H1 (cell line): Measurements from ENCODE around the gene TSPAN33. TPM values are rescaled to one million over a fixed set of nuclear protein-coding genes. Genes with fewer than 3 reads are reported as not detected.
A peak's percentile ranks its signal among the peaks of the same experiment; 100 is the strongest.

ENCODE experiments used
- CTCF ChIA-PET: fragments of 300-600 bp; sonication (Branson Sonifier 250); formaldehyde crosslinking; loops from one replicate; lab custom pipeline; 2021; ENCODE audit not compliant: partially characterized antibody; lab: Charles Lee
- POLR2A ChIA-PET: fragments of 300-600 bp; sonication (Branson Sonifier 250); formaldehyde crosslinking; loops from one replicate; lab custom pipeline; 2021; ENCODE audit warnings: inconsistent platforms; ENCODE audit not compliant: partially characterized antibody; lab: Charles Lee
- DNase-seq, 2 experiments: peaks; one replicate each; pipeline versions ENCODE4 v3.0.0 to v3.0.0-alpha.2; 2010 to 2022; ENCODE audit warnings: low spot score in 2 of 2, low read depth in 1 of 2, mixed read lengths in 1 of 2
- FAIRE-seq: peaks from 2 replicates; lab custom pipeline; 2011; peaks lifted over from hg19 to GRCh38; lab: Jason Lieb, UNC
- H2AFZ ChIP-seq: 2 replicates; pipeline ENCODE4 v1.8.1; 2012; ENCODE audit warnings: low read length, inconsistent platforms
- H2AK5ac ChIP-seq: 2 replicates; pipeline ENCODE4 v1.6.1; 2013; ENCODE audit warnings: low read depth, low read length
- H2BK120ac ChIP-seq: replicated peaks from 2 replicates; pipeline ENCODE3; 2013; ENCODE audit warnings: low read depth, low read length, inconsistent platforms
- H2BK12ac ChIP-seq: 2 replicates; pipeline ENCODE4 v1.6.1; 2013; ENCODE audit warnings: low read depth, low read length
- H2BK15ac ChIP-seq: 2 replicates; pipeline ENCODE4 v1.6.1; 2013; ENCODE audit warnings: low read length
- H2BK20ac ChIP-seq: 2 replicates; pipeline ENCODE4 v1.6.1; 2013; ENCODE audit warnings: low read length
- H2BK5ac ChIP-seq: 2 replicates; pipeline ENCODE4 v1.6.1; 2013; ENCODE audit warnings: low read depth, low read length
- H3K14ac ChIP-seq: 2 replicates; pipeline ENCODE4 v1.6.1; 2013; ENCODE audit warnings: inconsistent platforms; ENCODE audit not compliant: insufficient read length
- H3K18ac ChIP-seq: 2 replicates; pipeline ENCODE4 v1.6.1; 2013; ENCODE audit warnings: low read length; ENCODE audit errors: extremely low read depth
- H3K23ac ChIP-seq: 2 replicates; pipeline ENCODE4 v1.6.1; 2013; ENCODE audit warnings: inconsistent platforms; ENCODE audit not compliant: insufficient read length
- H3K23me2 ChIP-seq: 2 replicates; pipeline ENCODE4 v1.6.1; 2013; ENCODE audit warnings: low read depth, low read length
- H3K27ac ChIP-seq: 2 replicates; pipeline ENCODE4 v1.6.1; 2011; ENCODE audit warnings: low read depth, low read length, inconsistent platforms
- H3K27me3 ChIP-seq, 4 experiments: replicated peaks in 1 of 4; 1 replicate in 1 of 4; 2 replicates in 3 of 4; pipeline versions ENCODE4 v1.6.1 to v1.8.1; 2011 to 2013; ENCODE audit warnings: low read length in 3 of 4, mild to moderate bottlenecking in 3 of 4, inconsistent platforms in 2 of 4, mixed read lengths in 2 of 4, moderate library complexity in 1 of 4; ENCODE audit not compliant: control insufficient read depth in 3 of 4, insufficient read depth in 3 of 4; ENCODE audit errors: extremely low read depth in 1 of 4
- H3K36me3 ChIP-seq, 4 experiments: 2 replicates each; pipeline versions ENCODE4 v1.6.1 to v1.8.1; 2011 to 2013; ENCODE audit warnings: mild to moderate bottlenecking in 4 of 4, low read length in 3 of 4, moderate library complexity in 2 of 4, control low read depth in 1 of 4, inconsistent platforms in 1 of 4; ENCODE audit not compliant: insufficient read depth in 4 of 4, control insufficient read depth in 2 of 4
- H3K4ac ChIP-seq: replicated peaks from 2 replicates; pipeline ENCODE3; 2013; ENCODE audit warnings: low read length, low read depth, mixed read lengths, inconsistent platforms; ENCODE audit not compliant: insufficient read length
- H3K4me1 ChIP-seq, 4 experiments: replicated peaks in 1 of 4; 1 replicate in 1 of 4; 2 replicates in 3 of 4; pipeline versions ENCODE4 v1.6.1 to v1.8.1; 2011 to 2013; ENCODE audit warnings: low read length in 3 of 4, inconsistent platforms in 2 of 4, mixed read lengths in 1 of 4; ENCODE audit not compliant: insufficient read depth in 4 of 4, control insufficient read depth in 3 of 4
- H3K4me2 ChIP-seq, 2 experiments: 2 replicates each; pipeline versions ENCODE4 v1.6.1 to v1.8.1; 2011 to 2013; ENCODE audit warnings: low read depth in 2 of 2, low read length in 2 of 2, control low read depth in 1 of 2, inconsistent platforms in 1 of 2, mild to moderate bottlenecking in 1 of 2; ENCODE audit not compliant: insufficient read depth in 1 of 2
- H3K4me3 ChIP-seq, 4 experiments: fragments of 200-600, 300-600 bp in 1 of 4; sonication (generic), shearing (Covaris generic), sonication (Bioruptor Twin) in 1 of 4; 2 replicates each; pipeline versions ENCODE4 v1.5.1 to v1.8.1; 2011 to 2016; ENCODE audit warnings: low read length in 4 of 4, low read depth in 3 of 4, control low read depth in 2 of 4, inconsistent platforms in 2 of 4, mild to moderate bottlenecking in 2 of 4, mixed read lengths in 1 of 4, moderate library complexity in 1 of 4; ENCODE audit not compliant: insufficient read depth in 2 of 4; ENCODE audit errors: extremely low read depth in 1 of 4
- H3K56ac ChIP-seq: replicated peaks from 2 replicates; pipeline ENCODE3; 2013; ENCODE audit warnings: low read depth, mild to moderate bottlenecking, mixed read lengths, low read length, inconsistent platforms; ENCODE audit not compliant: insufficient read length
- H3K79me1 ChIP-seq: 2 replicates; pipeline ENCODE4 v1.6.1; 2013; ENCODE audit warnings: low read depth, low read length, control low read depth
- H3K79me2 ChIP-seq, 2 experiments: 2 replicates each; pipeline versions ENCODE4 v1.6.1 to v1.8.1; 2012 to 2013; ENCODE audit warnings: low read length in 2 of 2, mild to moderate bottlenecking in 2 of 2, inconsistent platforms in 1 of 2; ENCODE audit not compliant: insufficient read depth in 2 of 2, control insufficient read depth in 1 of 2
- H3K9ac ChIP-seq, 4 experiments: replicated peaks in 1 of 4; 1 replicate in 1 of 4; 2 replicates in 3 of 4; pipeline versions ENCODE4 v1.6.1 to v1.8.1; 2011 to 2013; ENCODE audit warnings: low read depth in 3 of 4, low read length in 3 of 4, control low read depth in 2 of 4, mild to moderate bottlenecking in 2 of 4, moderate library complexity in 2 of 4, inconsistent platforms in 1 of 4; ENCODE audit errors: extremely low read depth in 1 of 4
- H3K9me3 ChIP-seq, 2 experiments: 2 replicates each; pipeline versions ENCODE4 v1.6.1 to v1.8.1; 2012 to 2013; ENCODE audit warnings: mild to moderate bottlenecking in 2 of 2, moderate library complexity in 2 of 2, control low read depth in 1 of 2, inconsistent platforms in 1 of 2, low read depth in 1 of 2, low read length in 1 of 2, mixed read lengths in 1 of 2; ENCODE audit not compliant: insufficient read depth in 2 of 2
- H4K20me1 ChIP-seq, 2 experiments: replicated peaks in 1 of 2; 2 replicates each; pipeline versions ENCODE3 to v1.8.1; 2011 to 2013; ENCODE audit warnings: inconsistent platforms in 2 of 2, low read length in 2 of 2, mild to moderate bottlenecking in 1 of 2; ENCODE audit not compliant: insufficient read depth in 2 of 2, control insufficient read depth in 1 of 2
- H4K5ac ChIP-seq: 2 replicates; pipeline ENCODE4 v1.6.1; 2013; ENCODE audit warnings: low read length, low read depth, mixed read lengths, inconsistent platforms; ENCODE audit not compliant: insufficient read length
- H4K8ac ChIP-seq: 2 replicates; pipeline ENCODE4 v1.8.0; 2013; ENCODE audit warnings: mild to moderate bottlenecking, moderate library complexity, low read length, inconsistent platforms; ENCODE audit not compliant: insufficient read depth; ENCODE audit errors: extremely low read depth
- H4K91ac ChIP-seq: replicated peaks from 2 replicates; pipeline ENCODE3; 2013; ENCODE audit warnings: low read length, mixed read lengths, inconsistent platforms; ENCODE audit not compliant: insufficient read length
- PHF8 ChIP-seq: fragments of 200-600 bp; sonication (generic); conservative IDR thresholded peaks from 2 replicates; pipeline ENCODE4 v1.7.1; 2012; ENCODE audit warnings: low read depth, mild to moderate bottlenecking, inconsistent platforms, low read length, moderate library complexity
- SUZ12 ChIP-seq: fragments of 200-600 bp; sonication (generic); IDR thresholded peaks from 2 replicates; pipeline ENCODE4 v1.6.1; 2012; ENCODE audit warnings: mild to moderate bottlenecking, inconsistent platforms, low read length, moderate library complexity, mixed read lengths
- TAF1 ChIP-seq: IDR thresholded peaks from 2 replicates; pipeline ENCODE4 v1.6.1; 2011; ENCODE audit warnings: mild to moderate bottlenecking, low read depth, low read length
- WGBS, 2 experiments: shearing (Covaris generic) in 1 of 2; methylation state at CpG; one replicate each; pipeline versions ENCODE4 v1.1.6 to v1.1.7; 2013 to 2015; ENCODE audit warnings: low lambda C conversion rate in 2 of 2, mixed read lengths in 2 of 2, inconsistent platforms in 1 of 2, low coverage in 1 of 2, missing lambda C conversion rate in 1 of 2; ENCODE audit not compliant: insufficient replicate concordance in 2 of 2, insufficient coverage in 1 of 2, insufficient read length in 1 of 2; ENCODE audit errors: extremely low coverage in 1 of 2, missing lambda C conversion rate in 1 of 2; 5-methylcytosine and 5-hydroxymethylcytosine counted together
- polyA plus RNA-seq, 7 experiments: library from polyadenylated mRNA; depleted of rRNA in 3 of 7; stranded (reverse) in 5 of 7; unstranded in 2 of 7; fragments of >200 nt in 5 of 7; fragments of 200-250 nt in 2 of 7; gene quantifications; 1 replicate in 5 of 7; 2 replicates in 1 of 7; 4 replicates in 1 of 7; pipeline versions ENCODE4 v1.2.1 to v1.2.3, GENCODE V29; 2011 to 2013; ENCODE audit warnings: missing spikeins in 2 of 7, mixed read lengths in 2 of 7
- total RNA-seq: library from RNA; stranded (reverse); fragmentation: NEBNext Ultra II Directional; extraction: Animal tissue kit (Norgen Biotek cat#: 25700); gene quantifications from 2 replicates; pipeline ENCODE4 v1.2.1, GENCODE V29; 2021

TSPAN33 gene
- total and polyA plus RNA-seq, 2 of the 8 experiments (the other 6 are each of a cell fraction or from before 2014, with no cell fraction given): 42.8 to 47.1 TPM

DNA sequence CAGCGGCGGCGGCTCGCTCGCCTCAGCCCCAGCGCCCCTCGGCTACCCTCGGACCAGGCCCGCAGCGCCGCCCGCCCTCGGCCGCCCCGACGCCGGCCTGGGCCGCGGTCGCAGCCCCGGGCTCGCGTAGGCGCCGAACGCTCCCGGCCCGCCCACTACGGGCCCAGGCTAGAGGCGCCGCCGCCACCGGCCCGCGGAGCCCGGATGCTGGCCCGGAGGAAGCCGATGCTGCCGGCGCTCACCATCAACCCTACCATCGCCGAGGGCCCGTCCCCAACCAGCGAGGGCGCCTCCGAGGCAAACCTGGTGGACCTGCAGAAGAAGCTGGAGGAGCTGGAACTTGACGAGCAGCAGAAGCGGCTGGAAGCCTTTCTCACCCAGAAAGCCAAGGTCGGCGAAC is 18.2 kb upstream of the TSPAN33 start:
- no peak overlapping the region for H2AK5ac ChIP-seq
- no peak overlapping the region for H3K4ac ChIP-seq
- no peak overlapping the region for H2BK20ac ChIP-seq
- peak overlapping the region; percentile 80 for H2AFZ ChIP-seq
- H3K23me2 ChIP-seq: no peaks in the 10 kb centered on the region
- H4K20me1 ChIP-seq: no peaks in the 10 kb centered on the region
- peak overlapping the region; percentile 66; the same call in 1 of the 2 replicates for H4K8ac ChIP-seq
- no peak overlapping the region for H3K27ac ChIP-seq
- no peak overlapping the region for H2BK12ac ChIP-seq
- no peak overlapping the region; a peak in 1 of 4 replicates for H3K4me2 ChIP-seq
- no peaks in the 10 kb centered on the region for H3K79me2 ChIP-seq
- H4K91ac ChIP-seq: no peak overlapping the region
- no peak overlapping the region for H3K23ac ChIP-seq
- H3K27me3 ChIP-seq: peaks cover 0 to 2% (median 0%) of the 10 kb centered on the region in 4 experiments; a peak in 2 of 7 replicates
- DNase-seq: peak in 1 of 2 experiments; percentile 57
- H2BK120ac ChIP-seq: no peak overlapping the region
- H3K4me1 ChIP-seq: no peaks in the 10 kb centered on the region
- H3K56ac ChIP-seq: no peak overlapping the region
- POLR2A ChIA-PET: interaction anchor here (1.0 to 3.2 kb wide), 4 partner anchors 18 to 71 kb away, joined by 3 to 7 read pairs (median 4); partner anchors contain the start of genes SMO and TNPO3
- no peak overlapping the region for H2BK15ac ChIP-seq
- H3K9ac ChIP-seq: no peak overlapping the region
- CTCF ChIA-PET: interaction anchor here (0.7 to 2.0 kb wide), 3 partner anchors 38 to 264 kb away, joined by 3 to 13 read pairs (median 3); partner anchors contain the start of gene ATP6V1F
- no peaks in the 10 kb centered on the region for H3K36me3 ChIP-seq
- H2BK5ac ChIP-seq: no peak overlapping the region
- no peak for FAIRE-seq
- peaks cover 8 to 13% of the 10 kb centered on the region in 2 experiments for H3K9me3 ChIP-seq
- 35% methylated on average over 21 of the region's 50 CpGs; no CpG with 5 or more reads in 1 of the 2 experiments for WGBS, 2 experiments
- no peak overlapping the region for H4K5ac ChIP-seq
- no peaks in the 10 kb centered on the region for H3K79me1 ChIP-seq
- H3K14ac ChIP-seq: no peak overlapping the region
- no peak overlapping the region for H3K4me3 ChIP-seq
- no peak overlapping the region for H3K18ac ChIP-seq
- TF ChIP-seq TAF1 (0 out of 2 replicates have a peak, but pooled peaks have one; percentile 31), PHF8 (0 out of 2 replicates have a peak, but pooled peaks have one; percentile 14), SUZ12 (no peak)
